GM20431 (cell line): ENCODE results near the gene GAB1.

Source experiments
- in situ Hi-C: fragments of 300-500 bp; cut with MseI, MboI; formaldehyde crosslinking; loops from one replicate; pipeline ENCODE4 v1.15.0; 2020; ENCODE audit warnings: low sequenced_read_pairs; ENCODE audit not compliant: unreplicated experiment

GAB1 gene

GRCh38 chr4:143336781-143337599 lies at the start of gene GAB1:
Gene GAB1 (plus strand): TSS chr4:143336876. CDS start chr4:143337189, 313 bp downstream.
- in situ Hi-C loops, result no loop called here

- in situ Hi-C loops, result no loop called here
Observed at GRCh38 chr4:143287572-143287923, 49.1 kb upstream of the GAB1 start.

- in situ Hi-C loops, result no loop called here
Observed at GRCh38 chr4:143288171-143288570, 48.5 kb upstream of the GAB1 start.

GRCh38 chr4:143289370-143289769 lies 47.3 kb upstream of the GAB1 start:
- in situ Hi-C loops, result no loop called here

- in situ Hi-C loops, result no loop called here
Observed at GRCh38 chr4:143291314-143291713, 45.4 kb upstream of the GAB1 start.

GRCh38 chr4:143292858-143293257 lies 43.8 kb upstream of the GAB1 start:
- in situ Hi-C loops, result no loop called here

- in situ Hi-C loops, result no loop called here
Observed at GRCh38 chr4:143294310-143294709, 42.4 kb upstream of the GAB1 start.

- in situ Hi-C loops, result no loop called here
Observed at GRCh38 chr4:143294710-143295275, 41.9 kb upstream of the GAB1 start.

GRCh38 chr4:143296397-143297067 lies 40.1 kb upstream of the GAB1 start:
- in situ Hi-C loops, result no loop called here

GRCh38 chr4:143300860-143301259 lies 35.8 kb upstream of the GAB1 start:
- in situ Hi-C loops, result no loop called here

- in situ Hi-C loops, result no loop called here
Observed at GRCh38 chr4:143302536-143302935, 34.1 kb upstream of the GAB1 start.

GRCh38 chr4:143306788-143307187 lies 29.9 kb upstream of the GAB1 start:
- in situ Hi-C loops, result no loop called here

- in situ Hi-C loops, result no loop called here
Observed at GRCh38 chr4:143307531-143307930, 29.1 kb upstream of the GAB1 start.

- in situ Hi-C loops, result no loop called here
Observed at GRCh38 chr4:143308377-143308776, 28.3 kb upstream of the GAB1 start.

GRCh38 chr4:143311924-143312323 lies 24.8 kb upstream of the GAB1 start:
- in situ Hi-C loops, result no loop called here

- in situ Hi-C loops, result no loop called here
Observed at GRCh38 chr4:143313521-143313920, 23.2 kb upstream of the GAB1 start.

GRCh38 chr4:143313996-143314395 lies 22.7 kb upstream of the GAB1 start:
- in situ Hi-C loops, result no loop called here

GRCh38 chr4:143320113-143320512 lies 16.6 kb upstream of the GAB1 start:
- in situ Hi-C loops, result no loop called here

- in situ Hi-C loops, result no loop called here
Observed at GRCh38 chr4:143326735-143327134, 9.9 kb upstream of the GAB1 start.

GRCh38 chr4:143329985-143330384 lies 6.7 kb upstream of the GAB1 start:
- in situ Hi-C loops, result no loop called here
